Measurements from ENCODE around the gene ZNF232.

GRCh38 chr17:5128905-5129535 is 17.3 kb upstream of the ZNF232 start:
- TF ChIP-seq ZNF384 (IDR thresholded peaks at IDR 0.05), result no peak
- TF ChIP-seq HDGF (IDR thresholded peaks at IDR 0.05; ENCODE audit: borderline replicate concordance), result no peak
- no peak for TF ChIP-seq LEF1 (IDR thresholded peaks at IDR 0.05; ENCODE audit: borderline replicate concordance)
- no peak for TF ChIP-seq SP1 (IDR thresholded peaks at IDR 0.05)
